Measurements from ENCODE around the gene MYH14. TPM values are rescaled to one million over a fixed set of nuclear protein-coding genes. Genes with fewer than 3 reads are reported as not detected.

The MYH14 gene
- total and polyA plus RNA-seq, 9 of the 15 experiments (the other 6 are each of a cell fraction or from before 2014, with no cell fraction given), result 0.04 to 0.86 (median 0.19) TPM; not detected in 2

DNA sequence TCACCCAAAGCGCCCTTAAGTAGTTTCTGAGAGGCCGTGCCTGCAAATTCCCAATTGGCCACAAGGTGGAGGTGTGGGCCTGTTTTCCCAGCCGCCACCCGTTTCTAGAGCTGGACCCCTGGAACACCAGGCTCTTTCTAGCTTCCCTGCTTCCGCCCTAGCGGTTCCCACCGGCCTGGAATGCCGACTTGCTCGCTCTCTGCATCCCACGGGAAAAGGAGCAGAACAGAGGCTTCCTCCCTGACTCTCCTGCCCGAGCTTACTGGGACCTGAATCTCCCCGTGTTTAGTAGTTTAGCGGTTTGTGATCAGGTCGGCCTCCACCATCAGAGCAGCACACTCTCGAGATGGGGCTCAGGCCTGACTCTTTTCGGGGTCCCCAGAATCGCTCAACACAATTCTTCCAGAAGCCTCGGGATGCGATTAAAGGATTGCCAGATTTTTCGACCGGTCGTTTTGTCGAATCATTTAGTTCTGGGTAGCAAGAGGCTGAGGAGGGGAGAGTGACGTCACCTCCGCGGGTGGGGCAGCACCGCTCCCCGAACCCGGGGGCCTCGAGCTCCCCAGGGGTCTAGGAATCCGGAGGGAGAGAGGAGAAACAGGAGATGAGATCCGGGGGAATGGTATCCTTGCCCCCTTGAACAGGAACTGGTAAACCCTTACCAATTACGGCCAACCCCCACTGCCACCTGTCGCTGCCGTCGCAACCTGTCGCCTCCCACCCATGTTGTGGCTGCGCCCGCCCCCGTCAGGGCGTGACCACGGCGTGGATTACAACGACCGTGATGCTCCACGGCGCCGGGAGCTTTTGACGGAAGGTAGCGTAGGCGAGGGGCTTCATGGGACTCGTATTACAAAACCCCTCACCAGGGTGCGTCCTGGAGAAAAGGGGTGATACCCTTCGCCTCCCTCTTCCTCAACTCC is 154.0 kb downstream of the MYH14 start (continued):
- TF ChIP-seq CHD4 (IDR thresholded peaks at IDR 0.05; ENCODE audit: insufficient read depth, insufficient replicate concordance, low read depth, low read length, poor library complexity, severe bottlenecking) (no peak), HIVEP1 (CRISPR knock-in tag; IDR thresholded peaks at IDR 0.05) (no peak), BACH1 (tag; IDR thresholded peaks at IDR 0.05) (no peak; the same call in 1 of the 2 replicates), EZH2 (IDR thresholded peaks at IDR 0.05; ENCODE audit: borderline replicate concordance, low read depth, low read length) (no peak), TAF7 (tag; IDR thresholded peaks at IDR 0.05) (no peak), SIX5 (IDR thresholded peaks at IDR 0.05; ENCODE audit: borderline replicate concordance in 1 of 2, insufficient read depth in 1 of 2, low read depth in 1 of 2, low read length in 2 of 2) (no peak), RBM39 (optimal IDR thresholded peaks at IDR 0.05; ENCODE audit: low read depth, low read length) (no peak), HLTF (IDR thresholded peaks at IDR 0.05) (no peak), ZNF311 (CRISPR knock-in tag; IDR thresholded peaks at IDR 0.05) (no peak), HNRNPLL (IDR thresholded peaks at IDR 0.05; ENCODE audit: low read depth, low read length, poor library complexity, severe bottlenecking) (peak; percentile 11), RBM25 (IDR thresholded peaks at IDR 0.05; ENCODE audit: low read depth, low read length, severe bottlenecking) (no peak), ARHGAP35 (IDR thresholded peaks at IDR 0.05; ENCODE audit: partially characterized antibody) (peak; percentile 6), ZBTB8A (IDR thresholded peaks at IDR 0.05; ENCODE audit: partially characterized antibody) (no peak), NFXL1 (CRISPR knock-in tag; IDR thresholded peaks at IDR 0.05) (no peak), HCFC1 (IDR thresholded peaks at IDR 0.05; ENCODE audit: low read depth, low read length) (peak; percentile 34), JUND (IDR thresholded peaks at IDR 0.05; ENCODE audit: borderline replicate concordance, low read depth, low read length) (peak; percentile 94), JUND (tag; IDR thresholded peaks at IDR 0.05; ENCODE audit: borderline replicate concordance, low read depth, low read length) (peak; percentile 96), CBFB (CRISPR knock-in tag; IDR thresholded peaks at IDR 0.05) (no peak), HNRNPL (IDR thresholded peaks at IDR 0.05; ENCODE audit: low read depth, low read length) (no peak), ZNF780A (CRISPR knock-in tag; IDR thresholded peaks at IDR 0.05) (0 out of 2 replicates have a peak, but pooled peaks have one; percentile 45), SMAD1 (IDR thresholded peaks at IDR 0.05; ENCODE audit: low read depth, low read length, partially characterized antibody) (no peak), MTF1 (CRISPR knock-in tag; IDR thresholded peaks at IDR 0.05; ENCODE audit: borderline replicate concordance) (no peak), POLR2H (tag; IDR thresholded peaks at IDR 0.05; ENCODE audit: low read depth) (no peak), NFE2 (IDR thresholded peaks at IDR 0.05; ENCODE audit: low read depth) (peak; percentile 54; the same call in 1 of the 2 replicates), NR4A1 (CRISPR knock-in tag; IDR thresholded peaks at IDR 0.05) (0 out of 2 replicates have a peak, but pooled peaks have one; percentile 50), NR4A1 (tag; IDR thresholded peaks at IDR 0.05) (no peak; the same call in 1 of the 2 replicates)
- TF ChIP-seq, protein P1, sequence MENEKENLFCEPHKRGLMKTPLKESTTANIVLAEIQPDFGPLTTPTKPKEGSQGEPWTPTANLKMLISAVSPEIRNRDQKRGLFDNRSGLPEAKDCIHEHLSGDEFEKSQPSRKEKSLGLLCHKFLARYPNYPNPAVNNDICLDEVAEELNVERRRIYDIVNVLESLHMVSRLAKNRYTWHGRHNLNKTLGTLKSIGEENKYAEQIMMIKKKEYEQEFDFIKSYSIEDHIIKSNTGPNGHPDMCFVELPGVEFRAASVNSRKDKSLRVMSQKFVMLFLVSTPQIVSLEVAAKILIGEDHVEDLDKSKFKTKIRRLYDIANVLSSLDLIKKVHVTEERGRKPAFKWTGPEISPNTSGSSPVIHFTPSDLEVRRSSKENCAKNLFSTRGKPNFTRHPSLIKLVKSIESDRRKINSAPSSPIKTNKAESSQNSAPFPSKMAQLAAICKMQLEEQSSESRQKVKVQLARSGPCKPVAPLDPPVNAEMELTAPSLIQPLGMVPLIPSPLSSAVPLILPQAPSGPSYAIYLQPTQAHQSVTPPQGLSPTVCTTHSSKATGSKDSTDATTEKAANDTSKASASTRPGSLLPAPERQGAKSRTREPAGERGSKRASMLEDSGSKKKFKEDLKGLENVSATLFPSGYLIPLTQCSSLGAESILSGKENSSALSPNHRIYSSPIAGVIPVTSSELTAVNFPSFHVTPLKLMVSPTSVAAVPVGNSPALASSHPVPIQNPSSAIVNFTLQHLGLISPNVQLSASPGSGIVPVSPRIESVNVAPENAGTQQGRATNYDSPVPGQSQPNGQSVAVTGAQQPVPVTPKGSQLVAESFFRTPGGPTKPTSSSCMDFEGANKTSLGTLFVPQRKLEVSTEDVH (IDR thresholded peaks at IDR 0.05; ENCODE audit: low read depth, partially characterized antibody), result peak; percentile 24

Data from K562 (cell line).